ENCODE measurements around the gene PELI3. TPM values are rescaled to one million over a fixed set of nuclear protein-coding genes. Genes with fewer than 3 reads are reported as not detected.
"Not testable (repeated sequence)": the region's sequence is repeated elsewhere in the genome, so short reads cannot be mapped to it uniquely, and the experiment has no call there.

PELI3 gene
- total RNA-seq, 2 experiments from 2014 or later, result 6.7 to 7.2 TPM

GRCh38 chr11:66431871-66432329 lies 34.8 kb upstream of the PELI3 start:
- H3K36me3 Mint-ChIP-seq (ENCODE audit: low read depth), result peaks cover 21% of the 10 kb centered on the region
- H3K9me3 Mint-ChIP-seq, H3K4me1 Mint-ChIP-seq, H3K4me3 Mint-ChIP-seq, H3K27ac Mint-ChIP-seq, H3K27me3 Mint-ChIP-seq, DNase-seq, POLR2A ChIA-PET: not testable (repeated sequence)
- CTCF ChIA-PET, result interaction anchor here (1.1 kb wide), 2 partner anchors 65 to 68 kb away, joined by 3 read pairs; no protein-coding TSS in a partner anchor

- Mint-ChIP-seq H3K4me1 (peaks cover 7% of the 10 kb centered on the region), H3K27ac (no peak overlapping the region), H3K27me3 (no peaks in the 10 kb centered on the region), H3K9me3 (no peaks in the 10 kb centered on the region), H3K4me3 (no peak overlapping the region), H3K36me3 (ENCODE audit: low read depth) (peaks cover 21% of the 10 kb centered on the region)
- CTCF ChIA-PET, result interaction anchor here (0.8 to 1.1 kb wide), 3 partner anchors 24 to 69 kb away, joined by 3 read pairs; no protein-coding TSS in a partner anchor
- DNase-seq, result no peak
- POLR2A ChIA-PET, result no interaction called here
Measured at GRCh38 chr11:66432597-66432996, 34.1 kb upstream of the PELI3 start.

- no peak for DNase-seq
- Mint-ChIP-seq H3K9me3 (peaks cover under 1% of the 10 kb centered on the region), H3K27ac (peak overlapping the region; percentile 98), H3K4me3 (peak overlapping the region; percentile 84), H3K36me3 (ENCODE audit: low read depth) (peaks cover 10% of the 10 kb centered on the region), H3K27me3 (no peaks in the 10 kb centered on the region), H3K4me1 (peaks cover 18% of the 10 kb centered on the region)
- ChIA-PET CTCF (interaction anchor here (0.7 to 2.4 kb wide), 24 partner anchors 9 to 443 kb away, joined by 3 to 28 read pairs (median 6); partner anchors contain the start of genes DPP3, NPAS4, PELI3 and RAB1B), POLR2A (no interaction called here)
Measured at GRCh38 chr11:66437979-66438503, 28.7 kb upstream of the PELI3 start.

- ChIA-PET CTCF (interaction anchor here (0.5 to 2.4 kb wide), 37 partner anchors 8 to 442 kb away, joined by 3 to 28 read pairs (median 4); partner anchors contain the start of genes DPP3, NPAS4, PELI3 and RAB1B), POLR2A (no interaction called here)
- Mint-ChIP-seq H3K27me3 (no peaks in the 10 kb centered on the region), H3K36me3 (ENCODE audit: low read depth) (peaks cover 10% of the 10 kb centered on the region), H3K27ac (peak within 1 kb of the TSS; percentile 98), H3K9me3 (peaks cover 8% of the 10 kb centered on the region), H3K4me3 (peak within 1 kb of the TSS; percentile 84), H3K4me1 (peaks cover 18% of the 10 kb centered on the region)
- DNase-seq, result peak; percentile 93
Measured at GRCh38 chr11:66438504-66439466, 27.9 kb upstream of the PELI3 start, which contains the start of gene MRPL11. Gene MRPL11, minus strand, starts transcription at chr11:66438848. Its CDS starts 94 bp downstream, at chr11:66438754.

GRCh38 chr11:66440101-66440939 lies 26.4 kb upstream of the PELI3 start:
- H3K27ac Mint-ChIP-seq; H3K36me3 Mint-ChIP-seq (ENCODE audit: low read depth); H3K9me3 Mint-ChIP-seq; DNase-seq; POLR2A ChIA-PET; H3K27me3 Mint-ChIP-seq; H3K4me3 Mint-ChIP-seq: not testable (repeated sequence)
- H3K4me1 Mint-ChIP-seq, result peaks cover 18% of the 10 kb centered on the region
- CTCF ChIA-PET, result interaction anchor here (0.8 to 2.4 kb wide), 3 partner anchors 15 to 128 kb away, joined by 3 to 18 read pairs (median 3); partner anchors contain the start of gene PELI3

GRCh38 chr11:66440940-66441282 lies 25.8 kb upstream of the PELI3 start:
- POLR2A ChIA-PET; H3K27me3 Mint-ChIP-seq; H3K27ac Mint-ChIP-seq; H3K36me3 Mint-ChIP-seq (ENCODE audit: low read depth); H3K4me3 Mint-ChIP-seq; DNase-seq; H3K9me3 Mint-ChIP-seq: not testable (repeated sequence)
- peaks cover 18% of the 10 kb centered on the region for H3K4me1 Mint-ChIP-seq
- CTCF ChIA-PET, result interaction anchor here (0.8 to 1.0 kb wide), 2 partner anchors 25 to 128 kb away, joined by 3 read pairs; partner anchors contain the start of gene PELI3

- no peak overlapping the region for H3K4me3 Mint-ChIP-seq
- peaks cover 4% of the 10 kb centered on the region for H3K27me3 Mint-ChIP-seq
- H3K4me1 Mint-ChIP-seq, result peaks cover 7% of the 10 kb centered on the region
- no peak overlapping the region for H3K27ac Mint-ChIP-seq
- ChIA-PET CTCF (no interaction called here), POLR2A (no interaction called here)
- H3K9me3 Mint-ChIP-seq, result peaks cover 10% of the 10 kb centered on the region
- no peak for DNase-seq
- no peaks in the 10 kb centered on the region for H3K36me3 Mint-ChIP-seq (ENCODE audit: low read depth)
Measured at GRCh38 chr11:66443602-66444001, 23.1 kb upstream of the PELI3 start.

GRCh38 chr11:66447012-66447411 lies 19.7 kb upstream of the PELI3 start:
- Mint-ChIP-seq H3K36me3 (ENCODE audit: low read depth) (no peaks in the 10 kb centered on the region), H3K27me3 (peaks cover 4% of the 10 kb centered on the region), H3K27ac (no peak overlapping the region), H3K9me3 (peaks cover 10% of the 10 kb centered on the region), H3K4me1 (no peaks in the 10 kb centered on the region), H3K4me3 (no peak overlapping the region)
- DNase-seq, result no peak
- POLR2A ChIA-PET, result no interaction called here
- CTCF ChIA-PET, result interaction anchor here (1.3 kb wide), 1 partner anchor 12 kb away, joined by 3 read pairs; no protein-coding TSS in a partner anchor

- no peak for DNase-seq
- no peaks in the 10 kb centered on the region for H3K4me1 Mint-ChIP-seq
- no peak overlapping the region for H3K4me3 Mint-ChIP-seq
- ChIA-PET POLR2A (no interaction called here), CTCF (interaction anchor here (0.9 kb wide), 1 partner anchor 10 kb away, joined by 3 read pairs; the partner anchor contains the start of gene MRPL11)
- H3K27me3 Mint-ChIP-seq, result peaks cover 4% of the 10 kb centered on the region
- H3K36me3 Mint-ChIP-seq (ENCODE audit: low read depth), result no peaks in the 10 kb centered on the region
- peaks cover 4% of the 10 kb centered on the region for H3K9me3 Mint-ChIP-seq
- H3K27ac Mint-ChIP-seq, result no peak overlapping the region
Measured at GRCh38 chr11:66448523-66448922, 18.2 kb upstream of the PELI3 start.

GRCh38 chr11:66450560-66450959 lies 16.1 kb upstream of the PELI3 start:
- Mint-ChIP-seq H3K36me3 (ENCODE audit: low read depth) (no peaks in the 10 kb centered on the region), H3K27me3 (peaks cover 6% of the 10 kb centered on the region), H3K4me3 (no peak overlapping the region), H3K27ac (no peak overlapping the region), H3K9me3 (no peaks in the 10 kb centered on the region), H3K4me1 (peaks cover 16% of the 10 kb centered on the region)
- ChIA-PET CTCF (interaction anchor here (0.8 kb wide), 1 partner anchor 12 kb away, joined by 3 read pairs; the partner anchor contains the start of gene MRPL11), POLR2A (no interaction called here)
- DNase-seq, result no peak

GRCh38 chr11:66451663-66452062 lies 15.0 kb upstream of the PELI3 start:
- no peak overlapping the region for H3K27ac Mint-ChIP-seq
- peaks cover 16% of the 10 kb centered on the region for H3K4me1 Mint-ChIP-seq
- H3K36me3 Mint-ChIP-seq (ENCODE audit: low read depth), result no peaks in the 10 kb centered on the region
- POLR2A ChIA-PET, result no interaction called here
- peaks cover 3% of the 10 kb centered on the region for H3K27me3 Mint-ChIP-seq
- CTCF ChIA-PET, result no interaction called here
- no peak for DNase-seq
- no peaks in the 10 kb centered on the region for H3K9me3 Mint-ChIP-seq
- H3K4me3 Mint-ChIP-seq, result no peak overlapping the region

GRCh38 chr11:66454247-66454646 lies 12.5 kb upstream of the PELI3 start:
- Mint-ChIP-seq H3K4me1 (peaks cover 17% of the 10 kb centered on the region), H3K4me3 (no peak overlapping the region), H3K27ac (no peak overlapping the region), H3K27me3 (peaks cover 3% of the 10 kb centered on the region), H3K9me3 (no peaks in the 10 kb centered on the region), H3K36me3 (ENCODE audit: low read depth) (no peaks in the 10 kb centered on the region)
- ChIA-PET CTCF (interaction anchor here (0.6 to 2.7 kb wide), 5 partner anchors 9 to 152 kb away, joined by 3 to 18 read pairs (median 3); partner anchors contain the start of gene MRPL11), POLR2A (no interaction called here)
- DNase-seq, result no peak

All from activated CD4-positive, alpha-beta T cell treated with anti-CD3 and anti-CD28 coated beads, Interleukin-2, amount 10 ng/mL, durations not matched to agents 7 days and 5 days (primary cell).